ENCODE measurements around the gene C4A.
A peak's percentile ranks its signal among the peaks of the same experiment; 100 is the strongest.

The C4A gene

GRCh38 chr6:31940256-31940664 is 41.6 kb upstream of the C4A start:
- peak; percentile 26; the same call in 2 of the 3 replicates for ATAC-seq
- no peak for TF ChIP-seq ZNF8 (CRISPR knock-in tag; IDR thresholded peaks at IDR 0.05)
- no peak for TF ChIP-seq SNAI2 (CRISPR knock-in tag; IDR thresholded peaks at IDR 0.05)
- no peak for TF ChIP-seq TSHZ2 (CRISPR knock-in tag; IDR thresholded peaks at IDR 0.05)
- TF ChIP-seq ZC3H10 (CRISPR knock-in tag; IDR thresholded peaks at IDR 0.05) = no peak
- TF ChIP-seq BACH2 (CRISPR knock-in tag; IDR thresholded peaks at IDR 0.05; ENCODE audit: borderline replicate concordance) = no peak

GRCh38 chr6:31943742-31944141 is 38.1 kb upstream of the C4A start:
- no peak for TF ChIP-seq TOX (CRISPR knock-in tag; IDR thresholded peaks at IDR 0.05; ENCODE audit: borderline replicate concordance)
- no peak for TF ChIP-seq CSRNP3 (CRISPR knock-in tag; IDR thresholded peaks at IDR 0.05)
- TF ChIP-seq ARNTL (CRISPR knock-in tag; IDR thresholded peaks at IDR 0.05; ENCODE audit: borderline replicate concordance, low read depth) = no peak
- TF ChIP-seq PATZ1 (CRISPR knock-in tag; IDR thresholded peaks at IDR 0.05; ENCODE audit: borderline replicate concordance) = no peak
- TF ChIP-seq ZNF565 (CRISPR knock-in tag; conservative IDR thresholded peaks at IDR 0.05; ENCODE audit: low read depth) = no peak
- no peak for TF ChIP-seq CSDC2 (CRISPR knock-in tag; IDR thresholded peaks at IDR 0.05)
- TF ChIP-seq OSR1 (CRISPR knock-in tag; IDR thresholded peaks at IDR 0.05) = no peak
- TF ChIP-seq GLIS3 (CRISPR knock-in tag; IDR thresholded peaks at IDR 0.05) = no peak
- TF ChIP-seq POU6F1 (CRISPR knock-in tag; IDR thresholded peaks at IDR 0.05; ENCODE audit: borderline replicate concordance, low read depth) = no peak
- TF ChIP-seq ZC3H10 (CRISPR knock-in tag; IDR thresholded peaks at IDR 0.05) = no peak
- no peak for TF ChIP-seq TCF4 (CRISPR knock-in tag; IDR thresholded peaks at IDR 0.05; ENCODE audit: borderline replicate concordance)
- TF ChIP-seq ESRRG (CRISPR knock-in tag; IDR thresholded peaks at IDR 0.05) = no peak
- no peak for ATAC-seq

GRCh38 chr6:31945154-31945506 is 36.7 kb upstream of the C4A start:
- no peak for TF ChIP-seq ZFP3 (CRISPR knock-in tag; IDR thresholded peaks at IDR 0.05)
- TF ChIP-seq CREB5 (CRISPR knock-in tag; IDR thresholded peaks at IDR 0.05; ENCODE audit: low read depth) = no peak
- no peak for TF ChIP-seq CSDC2 (CRISPR knock-in tag; IDR thresholded peaks at IDR 0.05)
- no peak for ATAC-seq

GRCh38 chr6:31945507-31946369 is 36.1 kb upstream of the C4A start, which contains the start of gene CFB:
Gene CFB, plus strand, starts transcription at chr6:31946095. Its CDS starts 127 bp downstream, at chr6:31946222.
- no peak for TF ChIP-seq ZFP3 (CRISPR knock-in tag; IDR thresholded peaks at IDR 0.05)
- TF ChIP-seq GLIS3 (CRISPR knock-in tag; IDR thresholded peaks at IDR 0.05) = no peak
- ATAC-seq = peak; percentile 92
